HG02885 (cell line): ENCODE measurements around the gene IRAK3.

Experiments
- ATAC-seq: cut with Tn5 transposase; IDR thresholded peaks from one replicate; pipeline ENCODE4 v1.9.1; 2021; ENCODE audit warnings: mild to moderate bottlenecking; ENCODE audit not compliant: unreplicated experiment, poor library complexity

The IRAK3 gene, protein sequence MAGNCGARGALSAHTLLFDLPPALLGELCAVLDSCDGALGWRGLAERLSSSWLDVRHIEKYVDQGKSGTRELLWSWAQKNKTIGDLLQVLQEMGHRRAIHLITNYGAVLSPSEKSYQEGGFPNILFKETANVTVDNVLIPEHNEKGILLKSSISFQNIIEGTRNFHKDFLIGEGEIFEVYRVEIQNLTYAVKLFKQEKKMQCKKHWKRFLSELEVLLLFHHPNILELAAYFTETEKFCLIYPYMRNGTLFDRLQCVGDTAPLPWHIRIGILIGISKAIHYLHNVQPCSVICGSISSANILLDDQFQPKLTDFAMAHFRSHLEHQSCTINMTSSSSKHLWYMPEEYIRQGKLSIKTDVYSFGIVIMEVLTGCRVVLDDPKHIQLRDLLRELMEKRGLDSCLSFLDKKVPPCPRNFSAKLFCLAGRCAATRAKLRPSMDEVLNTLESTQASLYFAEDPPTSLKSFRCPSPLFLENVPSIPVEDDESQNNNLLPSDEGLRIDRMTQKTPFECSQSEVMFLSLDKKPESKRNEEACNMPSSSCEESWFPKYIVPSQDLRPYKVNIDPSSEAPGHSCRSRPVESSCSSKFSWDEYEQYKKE

DNA sequence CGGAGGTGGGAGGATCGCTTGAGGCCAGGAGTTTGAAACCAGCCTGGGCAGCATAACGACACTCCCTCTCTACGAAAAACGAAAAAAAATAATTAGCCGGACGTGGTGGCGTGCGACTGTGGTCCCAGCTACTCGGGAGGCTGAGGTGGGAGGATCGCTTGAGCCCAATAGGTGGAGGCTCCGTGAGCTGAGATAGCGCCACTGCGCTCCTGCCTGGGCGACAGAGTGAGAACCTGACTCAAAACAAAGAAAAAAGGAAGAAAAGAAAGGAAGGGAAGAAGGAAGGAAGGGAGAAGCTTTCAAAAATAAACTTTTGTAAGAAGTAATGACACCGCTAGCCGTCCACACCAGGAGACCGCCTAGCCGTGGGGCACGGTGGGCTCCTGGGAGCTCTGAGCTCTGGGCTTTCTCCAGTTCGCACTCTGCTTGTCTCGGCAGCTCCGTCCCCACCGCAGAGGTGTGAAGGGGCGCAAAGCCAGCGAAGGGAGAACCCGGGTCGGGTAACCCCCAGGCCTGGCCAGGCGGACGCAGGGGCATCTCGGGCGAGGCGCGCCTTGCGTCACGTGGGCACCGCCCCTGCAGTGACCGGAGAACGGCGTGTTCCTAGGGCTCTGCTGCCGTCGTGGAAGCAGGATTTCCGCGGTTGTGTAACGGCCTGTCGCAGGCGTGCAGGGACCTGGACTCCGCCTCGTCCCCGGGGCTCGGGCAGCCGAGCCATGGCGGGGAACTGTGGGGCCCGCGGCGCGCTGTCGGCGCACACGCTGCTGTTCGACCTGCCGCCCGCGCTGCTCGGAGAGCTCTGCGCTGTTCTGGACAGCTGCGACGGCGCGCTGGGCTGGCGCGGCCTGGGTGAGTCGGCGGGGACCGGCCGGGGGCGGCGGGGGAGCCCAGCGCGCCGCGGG lies at the start of gene IRAK3:
Gene IRAK3 (plus strand): TSS at position 631 of the 902 bp plus-strand sequence. CDS start 86 bp downstream, at position 717.
- peak; percentile 66 for ATAC-seq

DNA sequence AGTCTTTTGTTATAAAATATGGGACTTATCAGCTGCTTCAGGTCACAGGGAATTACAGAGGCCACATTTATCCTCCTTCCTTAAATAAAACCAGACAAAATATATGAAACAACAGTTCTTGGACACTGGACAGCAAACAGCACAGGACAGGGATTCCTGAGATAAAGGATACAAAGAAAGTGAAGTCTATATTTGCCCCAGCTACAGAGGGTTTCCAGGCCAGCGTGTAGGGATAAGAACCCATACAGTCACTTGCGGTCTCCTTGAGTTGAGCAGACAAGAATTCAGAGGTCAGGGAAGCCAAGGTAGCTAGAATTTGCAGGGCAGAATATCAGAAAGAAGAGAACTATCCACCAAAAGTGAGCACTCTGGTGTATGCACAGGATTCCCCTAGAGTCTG lies 49.7 kb upstream of the IRAK3 start:
- ATAC-seq: no peak

DNA sequence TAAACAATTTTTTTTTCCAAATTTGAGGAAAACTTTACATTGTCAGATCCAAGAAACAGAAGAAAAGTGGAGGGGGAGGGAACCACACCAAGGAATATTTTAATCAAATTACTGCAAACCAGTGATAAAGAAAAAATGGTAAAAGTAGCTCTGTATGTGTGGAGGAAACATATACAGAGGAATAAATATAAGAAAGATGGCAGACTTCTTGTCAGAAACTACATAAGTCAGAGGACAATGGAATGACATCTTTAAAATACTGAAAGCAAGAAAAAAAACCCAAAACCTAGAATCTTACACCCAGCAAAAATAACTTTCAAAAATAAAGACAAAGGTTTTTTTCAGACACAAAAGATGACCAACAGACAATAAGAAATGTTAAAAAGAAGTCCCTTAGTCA lies 48.3 kb upstream of the IRAK3 start:
- ATAC-seq: no peak

GRCh38 chr12:66141299-66141698 lies 47.7 kb upstream of the IRAK3 start:
- ATAC-seq: no peak

DNA sequence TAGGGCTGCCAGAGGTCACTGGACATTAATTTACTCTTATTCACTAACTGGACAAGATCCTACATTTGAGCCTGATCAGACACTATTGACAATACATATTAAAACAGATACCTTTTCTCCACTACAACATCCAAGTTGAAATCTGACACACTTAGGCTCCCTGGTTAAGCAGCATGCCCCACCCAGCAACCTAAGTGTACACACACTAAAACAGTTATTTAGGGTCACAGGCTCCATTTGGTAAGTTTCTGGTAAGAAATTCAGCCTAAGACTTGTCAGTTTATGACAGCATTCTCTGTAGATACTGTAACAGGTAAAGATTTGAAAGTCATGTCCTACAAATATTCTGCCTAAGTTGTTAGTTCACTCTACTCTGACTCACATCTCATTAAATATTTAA lies 46.2 kb upstream of the IRAK3 start:
- ATAC-seq: no peak

GRCh38 chr12:66143868-66144267 lies 45.1 kb upstream of the IRAK3 start:
- no peak for ATAC-seq

DNA sequence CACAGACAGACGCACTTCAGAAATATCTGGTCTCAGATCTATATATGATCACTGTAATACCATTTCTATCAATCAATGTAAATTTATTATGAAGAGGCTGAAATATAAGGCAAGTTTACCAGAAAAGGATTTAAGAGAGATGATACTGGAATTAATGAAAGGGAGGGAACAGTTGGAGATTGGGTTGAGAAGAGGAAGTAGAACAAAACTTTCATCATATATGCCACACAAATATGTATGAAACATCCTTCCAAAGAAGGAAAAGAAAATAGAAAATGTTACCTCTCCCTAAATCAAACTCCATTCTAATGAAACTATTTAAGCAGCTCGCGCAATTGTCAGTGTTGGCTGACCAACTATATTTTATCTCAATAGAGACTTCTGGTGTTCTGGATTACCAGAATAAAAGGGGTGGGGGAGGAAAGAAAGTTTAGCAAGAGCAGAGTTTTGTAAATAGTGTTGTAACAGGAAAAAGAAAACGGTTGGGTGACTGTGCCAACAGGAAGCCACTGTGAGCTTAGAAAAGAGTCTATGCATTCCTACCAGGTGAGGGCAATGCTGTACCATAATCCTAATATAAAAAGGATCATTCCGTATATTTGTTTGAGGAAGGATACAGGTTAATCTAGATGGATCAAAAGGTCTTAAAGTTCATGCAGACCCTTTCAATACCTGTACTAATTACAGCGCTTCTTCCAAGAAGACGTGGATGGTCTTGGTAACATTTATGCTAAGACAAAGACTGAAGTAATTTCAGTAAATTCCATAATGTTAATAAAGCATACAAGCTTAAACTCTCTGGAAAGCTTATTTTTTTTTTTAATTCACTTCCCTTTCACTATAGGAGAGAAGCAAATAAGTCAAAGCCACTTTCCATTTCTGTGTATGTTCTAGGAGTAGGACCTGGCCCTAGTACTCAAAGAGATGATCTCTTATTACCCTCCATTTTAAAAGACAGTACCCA lies 43.9 kb upstream of the IRAK3 start:
- no peak for ATAC-seq

DNA sequence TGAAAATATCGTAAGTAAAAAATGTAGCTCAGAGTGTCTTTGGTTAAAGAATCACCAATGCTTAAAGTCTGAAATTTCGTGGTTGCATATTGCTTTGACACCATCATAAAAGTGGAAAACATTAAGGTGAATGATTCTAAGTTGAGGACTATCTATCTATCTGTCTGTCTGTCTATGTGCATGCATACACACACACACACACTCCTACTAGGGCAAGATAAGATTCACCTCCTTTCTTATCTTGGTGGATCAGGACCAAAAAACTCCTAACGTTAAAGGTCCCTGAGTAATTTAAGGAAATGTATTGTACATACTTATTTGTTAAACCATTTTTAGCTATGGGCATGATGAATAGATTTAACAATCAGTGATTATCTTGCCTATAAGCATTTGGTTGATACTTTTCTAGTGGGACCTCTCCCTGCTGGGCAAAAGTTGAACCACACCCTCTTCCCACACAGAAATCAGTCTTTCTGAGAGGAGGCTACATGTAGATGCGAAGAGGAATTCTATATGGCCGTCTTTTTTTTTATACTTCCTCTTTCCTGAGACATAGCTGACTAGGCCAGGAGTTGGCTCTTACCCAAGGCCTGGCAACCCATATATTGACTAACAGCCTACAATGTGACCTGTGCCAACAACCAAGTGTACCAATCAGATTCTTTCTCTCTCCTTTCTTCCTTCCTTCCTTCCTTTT lies 39.2 kb upstream of the IRAK3 start:
- no peak for ATAC-seq

DNA sequence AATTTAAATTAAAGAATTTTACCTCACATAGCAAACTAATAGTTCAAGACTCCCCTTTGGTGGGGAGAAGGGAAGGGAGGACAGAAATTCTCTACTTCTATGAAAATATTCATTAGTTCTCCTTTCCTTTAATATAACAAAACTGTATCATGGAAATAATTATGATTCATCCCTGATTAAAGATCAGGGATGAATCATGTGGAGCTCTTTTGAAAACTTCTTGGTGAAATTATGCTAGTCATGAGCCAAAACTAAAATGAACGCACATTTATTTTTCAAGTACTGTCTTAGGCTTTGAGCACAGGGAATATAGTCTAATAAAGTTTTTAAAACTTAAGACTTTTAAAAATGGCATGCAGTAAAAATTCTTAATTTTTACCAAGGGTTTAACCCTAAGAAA lies 36.3 kb upstream of the IRAK3 start:
- no peak for ATAC-seq

GRCh38 chr12:66154776-66155175 lies 34.2 kb upstream of the IRAK3 start:
- no peak for ATAC-seq

DNA sequence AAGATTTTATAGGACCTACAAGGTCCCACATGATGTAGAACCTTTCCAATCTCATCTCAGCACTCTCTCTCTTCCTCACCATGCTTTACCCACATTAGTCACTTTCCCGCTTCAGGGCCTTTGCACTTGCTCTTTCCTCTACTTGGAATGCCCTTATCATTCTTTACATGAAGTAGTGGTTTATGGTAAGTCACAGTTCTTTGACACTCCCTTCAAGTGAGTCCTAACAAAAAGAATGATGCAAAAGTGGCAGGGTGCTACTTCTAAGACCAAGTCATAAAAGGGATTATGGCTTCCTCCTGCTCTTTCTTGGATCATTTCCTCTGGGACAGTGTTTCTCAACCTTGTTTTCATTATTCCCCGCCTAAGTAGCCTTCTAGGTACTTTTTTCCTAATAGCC lies 32.4 kb upstream of the IRAK3 start:
- no peak for ATAC-seq

DNA sequence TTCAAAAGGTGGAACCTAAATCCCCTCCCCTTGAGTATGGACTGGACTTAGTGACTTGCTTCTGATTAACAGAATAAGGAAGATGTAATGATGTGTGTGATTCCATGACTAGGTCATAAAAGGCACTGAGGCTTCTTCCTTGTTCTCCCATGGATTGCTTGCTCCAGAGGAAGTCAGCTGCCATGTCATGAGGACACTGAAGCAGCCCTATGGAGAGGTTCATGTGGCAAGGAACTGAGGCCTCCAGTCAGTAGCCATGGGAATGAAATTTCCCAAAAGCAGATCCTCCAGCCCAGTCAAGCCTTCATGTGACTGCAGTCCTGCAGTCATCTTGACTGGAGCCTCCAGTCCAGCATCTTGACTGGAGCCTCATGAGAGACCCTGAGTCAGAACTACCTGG lies 29.9 kb upstream of the IRAK3 start:
- ATAC-seq: no peak

- no peak for ATAC-seq
Measured at GRCh38 chr12:66160704-66161103, 28.3 kb upstream of the IRAK3 start.

GRCh38 chr12:66162701-66163100 lies 26.3 kb upstream of the IRAK3 start:
- ATAC-seq: no peak

- ATAC-seq: no peak
Measured at GRCh38 chr12:66163289-66163688, 25.7 kb upstream of the IRAK3 start.

DNA sequence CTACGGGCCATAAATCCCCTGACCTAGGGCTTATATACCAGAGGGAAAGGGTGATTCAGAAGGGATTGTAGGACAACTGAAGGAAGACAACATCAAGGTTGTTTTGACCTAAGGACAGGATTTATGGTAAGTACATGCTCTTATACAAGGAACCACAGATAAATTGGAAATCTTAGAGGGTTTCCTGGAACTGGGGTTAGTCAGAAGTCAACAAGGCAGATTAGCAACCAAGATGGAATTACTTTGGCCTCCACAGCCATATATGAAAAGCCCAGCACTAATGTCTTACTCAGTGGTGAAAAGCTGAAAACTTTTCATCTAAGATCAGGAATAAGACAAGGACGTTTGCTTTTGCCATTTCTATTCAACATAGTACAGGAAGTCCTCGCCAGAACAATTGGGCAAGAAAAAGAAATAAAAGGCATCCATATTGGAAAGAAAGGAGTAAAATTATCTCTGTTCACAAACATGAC lies 24.6 kb upstream of the IRAK3 start:
- ATAC-seq: no peak

DNA sequence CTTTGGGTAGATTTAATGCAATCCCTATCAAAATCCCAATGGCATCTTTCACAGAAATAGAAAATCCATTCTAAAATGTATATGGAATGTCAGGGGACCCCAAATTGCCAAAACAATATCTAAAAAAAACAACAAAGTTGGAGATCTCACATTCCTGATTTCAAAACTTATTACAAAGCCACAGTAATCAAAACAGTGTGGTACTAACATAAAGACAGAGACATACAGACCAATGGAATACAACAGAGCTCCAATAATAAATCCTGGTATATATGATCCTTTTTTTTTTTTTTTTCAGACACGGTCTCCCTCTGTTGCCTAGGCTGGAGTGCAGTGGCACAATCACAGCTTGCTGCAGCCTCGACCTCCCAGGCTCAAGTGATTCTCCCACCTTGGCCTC lies 23.9 kb upstream of the IRAK3 start:
- ATAC-seq: no peak

GRCh38 chr12:66166561-66166960 lies 22.5 kb upstream of the IRAK3 start:
- no peak for ATAC-seq

- ATAC-seq: no peak
Measured at GRCh38 chr12:66168410-66168809, 20.6 kb upstream of the IRAK3 start.
